Dedifferentiated amniotic fluid mesenchymal stem cell (primary cell): ENCODE measurements around the gene GNLY.
"Not testable (repeated sequence)": the region's sequence is repeated elsewhere in the genome, so short reads cannot be mapped to it uniquely, and the experiment has no call there.

Experiments
- DNase-seq: peaks from one replicate; pipeline ENCODE4 v3.0.0-alpha.2; 2016; ENCODE audit errors: extremely low spot score

Gene GNLY

GRCh38 chr2:85708641-85709040 is 14.5 kb downstream of the GNLY start:
- DNase-seq, result no peak

DNA sequence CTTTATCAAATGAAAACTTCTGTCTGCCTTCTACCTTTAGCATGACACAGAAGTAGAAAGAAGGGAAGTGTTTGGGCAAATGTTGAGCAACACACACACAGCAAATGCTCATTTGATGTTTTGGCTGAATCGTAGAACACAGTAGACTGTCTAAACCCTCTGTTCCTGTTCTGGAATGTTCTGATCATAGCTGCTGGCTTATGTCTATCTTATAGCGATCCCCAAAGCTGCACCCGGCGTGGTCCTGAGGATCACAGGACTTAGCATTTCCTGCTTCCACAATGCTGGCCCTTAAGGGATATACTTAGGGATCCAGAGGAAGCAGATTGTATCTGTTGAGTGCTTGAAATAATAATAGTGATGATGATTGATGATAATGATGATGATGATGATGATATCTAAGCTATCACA is 15.2 kb downstream of the GNLY start:
- no peak for DNase-seq

GRCh38 chr2:85710687-85711577 is 16.8 kb downstream of the GNLY start:
- DNase-seq, result no peak

GRCh38 chr2:85711578-85712060 is 17.5 kb downstream of the GNLY start:
- no peak for DNase-seq

GRCh38 chr2:85712336-85712735 is 18.2 kb downstream of the GNLY start:
- no peak for DNase-seq

GRCh38 chr2:85712849-85713612 is 18.9 kb downstream of the GNLY start:
- DNase-seq, result no peak

GRCh38 chr2:85713836-85714235 is 19.7 kb downstream of the GNLY start:
- DNase-seq, result no peak

DNA sequence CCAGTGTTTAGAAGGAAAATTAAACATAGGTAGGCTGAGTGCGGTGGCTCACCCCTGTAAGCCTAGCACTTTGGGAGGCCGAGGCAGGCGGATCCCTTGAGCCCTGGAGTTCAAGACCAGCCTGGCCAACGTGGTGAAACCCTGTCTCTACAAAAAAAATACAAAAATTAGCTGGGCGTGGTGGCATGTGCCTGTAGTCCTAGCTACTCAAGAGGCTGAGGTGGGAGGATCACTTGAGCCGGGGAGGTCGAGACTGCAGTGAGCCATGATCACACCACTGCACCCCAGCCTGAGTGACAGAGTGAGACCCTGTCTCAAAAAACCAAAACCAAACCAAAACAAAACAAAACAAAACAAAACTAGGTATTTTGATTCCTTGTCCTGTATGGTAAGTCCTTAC is 20.3 kb downstream of the GNLY start:
- not testable (repeated sequence) for DNase-seq

GRCh38 chr2:85714841-85715240 is 20.7 kb downstream of the GNLY start:
- DNase-seq, result no peak

DNA sequence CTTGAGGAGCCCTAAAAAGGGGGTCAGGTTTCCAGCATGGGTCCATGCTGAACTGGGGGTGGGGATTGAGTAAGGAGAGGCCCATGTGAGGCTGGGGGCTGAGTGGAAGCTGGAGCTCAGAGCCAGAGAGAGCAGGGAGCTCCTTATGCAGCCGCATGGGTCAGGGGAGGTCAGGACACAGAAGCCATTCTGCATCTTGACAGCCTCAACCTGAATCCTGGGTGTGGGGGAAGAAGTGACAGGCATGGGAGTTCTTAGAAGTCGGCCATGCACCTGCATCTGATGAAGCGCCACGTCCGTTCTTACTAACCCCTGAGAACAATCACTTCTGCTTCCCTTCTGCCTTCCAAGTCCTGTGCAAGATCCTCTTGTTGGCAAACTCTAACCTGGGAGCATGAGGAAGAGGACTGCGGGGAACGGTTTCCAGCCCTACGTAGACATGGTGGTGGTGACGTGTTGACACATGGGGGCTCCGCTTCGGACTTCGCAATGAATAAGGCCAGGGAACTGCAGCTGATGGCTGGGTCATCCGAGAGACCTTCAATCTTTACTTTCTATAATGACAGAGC is 22.3 kb downstream of the GNLY start:
- DNase-seq, result no peak

DNA sequence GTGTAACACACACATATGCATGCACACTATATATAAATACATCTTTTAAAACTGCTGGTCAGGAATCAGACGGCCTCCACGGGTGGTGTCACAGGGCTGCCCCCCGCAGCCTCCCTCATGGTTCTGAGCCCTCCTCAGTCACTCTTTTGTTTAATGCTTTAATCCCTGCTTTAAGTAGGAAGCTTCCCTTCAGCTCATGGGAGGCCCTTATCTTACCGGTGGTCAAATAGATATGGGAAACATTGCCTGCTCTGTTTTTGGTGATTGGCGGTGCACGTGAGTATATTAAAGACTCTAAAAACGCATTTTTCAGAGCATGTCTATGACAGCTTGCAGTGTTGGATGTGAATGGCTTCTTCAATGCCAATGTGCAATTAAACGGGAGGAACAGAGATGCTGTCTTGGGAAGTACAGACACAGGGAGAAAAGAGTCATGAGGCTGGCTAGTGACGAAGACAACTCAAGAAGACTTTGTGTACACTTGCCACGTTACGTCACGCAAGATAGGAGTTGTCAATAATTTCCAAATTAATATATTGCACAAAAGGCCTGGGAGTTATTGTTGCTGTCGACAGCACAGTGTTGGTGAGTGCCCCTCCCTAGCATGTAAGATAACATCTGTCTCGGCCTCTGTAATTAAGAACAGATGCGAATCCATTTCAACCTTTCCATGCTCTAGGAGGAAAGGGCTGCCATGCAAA is 23.3 kb downstream of the GNLY start:
- peak; percentile 82 for DNase-seq

- DNase-seq, result no peak
Observed at GRCh38 chr2:85718009-85718391, 23.8 kb downstream of the GNLY start.

DNA sequence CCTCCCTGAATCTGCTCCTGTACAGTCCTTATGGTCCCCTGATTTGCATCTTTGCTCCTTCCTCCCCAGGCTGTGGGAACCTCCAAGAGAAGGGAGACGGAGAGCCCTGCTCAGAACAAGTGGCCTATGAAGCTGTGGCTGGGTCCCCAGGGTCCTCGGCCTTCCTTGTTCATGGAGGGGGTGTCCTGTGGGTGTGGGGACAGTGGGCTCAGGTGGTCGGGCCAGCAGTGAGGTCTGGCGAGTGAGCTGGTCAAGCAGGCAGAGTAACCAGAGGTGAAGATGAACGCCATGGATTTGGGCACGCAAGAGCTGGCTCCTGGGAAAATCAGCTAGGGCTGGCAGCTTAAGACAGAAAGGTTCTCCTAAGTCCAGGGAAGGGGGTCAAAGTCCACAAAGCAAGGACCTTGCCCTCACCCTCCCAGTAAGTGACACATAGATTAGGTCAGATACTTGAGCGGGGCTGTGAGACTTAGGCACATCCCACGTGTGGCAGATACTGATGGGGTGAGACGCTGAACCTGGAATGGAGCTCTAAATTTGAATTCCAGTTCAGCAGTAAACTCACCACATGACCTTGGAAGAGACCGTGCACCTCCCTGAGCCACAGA is 24.8 kb downstream of the GNLY start:
- no peak for DNase-seq

DNA sequence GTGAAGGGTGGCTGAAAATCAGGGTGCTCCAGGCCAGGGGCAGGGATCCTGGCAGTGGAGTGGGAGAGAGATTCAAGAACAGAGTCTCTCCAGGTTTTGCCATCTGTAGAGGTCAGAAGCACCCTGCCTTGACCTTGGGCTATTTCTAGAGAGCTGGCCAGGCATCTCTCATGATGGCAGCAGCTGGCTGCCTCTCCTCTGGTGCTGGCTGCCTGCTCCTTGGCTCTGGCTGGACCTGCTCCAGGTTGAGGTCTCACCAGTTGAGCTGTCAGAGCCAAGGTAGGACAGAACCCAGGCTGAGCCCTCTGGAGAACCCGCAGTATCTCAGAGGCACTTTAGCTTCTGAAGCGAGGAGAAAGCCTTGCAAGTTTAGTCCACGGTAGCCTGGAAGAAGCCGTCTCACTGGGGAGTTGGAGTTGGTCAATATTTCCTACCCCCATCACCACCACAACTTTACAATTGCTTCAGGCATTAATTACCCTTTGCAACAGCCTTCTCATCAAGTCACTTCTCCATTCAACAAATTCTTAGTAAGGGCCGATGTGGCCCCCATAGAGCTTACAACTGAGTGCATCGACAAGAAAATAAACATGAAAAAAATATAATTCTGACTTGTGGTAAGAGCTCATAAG is 25.6 kb downstream of the GNLY start:
- DNase-seq, result no peak

GRCh38 chr2:85720533-85720932 is 26.4 kb downstream of the GNLY start:
- no peak for DNase-seq

DNA sequence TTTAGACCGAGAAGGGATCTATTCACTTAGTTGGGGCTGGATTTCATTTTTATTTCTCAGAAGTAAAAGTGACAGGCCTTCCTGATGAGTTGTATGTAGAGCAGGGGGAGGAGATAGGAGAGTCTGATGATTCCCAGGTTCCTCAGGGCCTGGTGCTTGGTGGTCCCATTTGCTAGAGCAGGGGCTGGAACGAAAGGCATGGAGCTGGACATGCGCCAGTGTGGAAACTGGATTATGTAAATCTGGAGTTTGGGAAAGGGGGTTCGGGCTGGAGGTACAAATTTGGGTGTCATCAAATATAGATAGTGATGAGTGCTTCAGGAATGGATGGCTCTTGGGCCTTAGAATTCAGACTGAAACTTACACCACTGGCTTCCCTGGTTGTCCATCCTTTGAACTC is 27.5 kb downstream of the GNLY start:
- no peak for DNase-seq

DNA sequence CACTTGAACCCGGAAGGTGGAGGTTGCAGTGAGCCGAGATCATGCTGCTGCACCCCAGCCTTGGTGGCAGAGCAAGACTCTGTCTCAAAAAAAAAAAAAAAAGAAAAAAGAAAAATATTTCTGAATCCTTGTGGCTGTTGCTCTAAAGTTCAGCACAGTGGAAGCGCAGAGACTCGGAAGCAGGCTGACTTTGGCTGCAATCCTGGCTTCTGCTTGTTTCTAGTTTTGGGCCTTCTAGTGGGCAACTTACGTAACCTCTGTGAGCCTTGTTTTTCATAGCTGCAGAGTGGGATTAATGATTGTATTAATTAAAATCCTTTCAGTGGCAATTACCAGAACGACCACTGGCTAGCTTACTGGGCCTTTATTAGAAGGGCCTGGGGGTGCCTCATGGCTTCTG is 28.4 kb downstream of the GNLY start:
- DNase-seq, result no peak

DNA sequence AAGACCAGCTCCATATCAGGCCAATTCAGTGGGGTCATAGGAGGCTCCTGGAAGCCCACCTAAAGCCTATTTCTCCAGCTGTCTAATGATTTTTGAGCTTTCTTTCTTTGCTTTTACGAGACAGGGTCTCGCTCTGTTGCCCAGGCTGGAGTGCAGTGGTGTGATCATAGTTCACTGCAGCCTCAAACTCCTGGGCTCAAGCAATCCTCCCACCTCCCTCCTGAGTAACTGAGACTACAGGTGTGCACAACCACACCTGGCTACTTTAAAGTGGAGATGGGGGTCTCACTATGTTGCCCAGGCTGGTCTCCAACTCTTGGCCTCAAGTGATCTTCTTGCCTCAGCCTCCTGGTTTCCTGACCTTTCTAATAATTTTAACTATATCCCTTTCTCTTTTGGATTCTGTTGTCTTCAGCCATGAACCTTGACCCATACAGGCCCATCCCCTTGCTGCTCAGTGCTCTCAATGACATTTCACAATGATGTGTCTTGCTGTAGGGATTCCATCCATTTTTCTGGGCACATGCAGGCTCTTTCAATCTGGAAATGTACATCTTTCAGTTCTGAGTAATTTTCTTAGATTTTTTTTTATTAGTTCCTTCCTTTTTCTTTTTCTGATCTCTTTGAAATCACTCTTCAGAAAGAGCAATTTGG is 29.7 kb downstream of the GNLY start:
- DNase-seq, result no peak

DNA sequence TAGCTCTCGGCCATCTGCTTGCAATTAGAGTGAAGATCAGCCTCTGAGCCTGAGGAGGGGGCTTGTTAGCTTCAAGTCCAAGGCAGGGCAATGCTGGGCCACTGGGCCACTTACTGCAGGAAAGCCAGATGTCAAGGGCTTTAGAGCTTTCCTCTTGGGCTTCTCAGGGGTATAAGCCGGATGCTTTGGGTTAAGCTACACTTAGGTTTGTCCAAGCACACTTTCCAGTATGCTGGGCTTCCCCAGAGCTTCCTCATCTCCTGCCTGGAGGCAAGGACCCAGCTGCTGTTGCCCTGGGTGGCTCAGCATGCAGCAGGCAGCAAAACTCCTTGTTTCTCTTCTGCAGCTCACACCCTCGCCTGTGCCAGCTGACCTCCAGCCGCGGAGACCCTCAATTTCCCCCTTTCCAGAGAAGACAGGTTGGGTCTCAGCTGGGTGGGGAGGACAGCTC is 30.6 kb downstream of the GNLY start:
- no peak for DNase-seq

GRCh38 chr2:85725451-85725850 is 31.3 kb downstream of the GNLY start:
- no peak for DNase-seq
